HAP-1 (cell line): Measurements from ENCODE around the gene CBLC.

Source experiments
- DNase-seq, 2 experiments: peaks; one replicate each; pipeline ENCODE4 v3.0.0-alpha.2; 2016 to 2020; ENCODE audit warnings: low spot score in 2 of 2
- H3K27me3 ChIP-seq: fragments of 250-450 bp; sonication (Bioruptor Pico); 2 replicates; pipeline ENCODE4 v1.5.1; 2020; ENCODE audit warnings: low read depth, mild to moderate bottlenecking, moderate library complexity
- H3K36me3 ChIP-seq: fragments of 250-450 bp; sonication (Bioruptor Pico); replicated peaks from 2 replicates; pipeline ENCODE4 v1.5.1; 2020; ENCODE audit warnings: mild to moderate bottlenecking
- H3K4me1 ChIP-seq: fragments of 250-450 bp; sonication (Bioruptor Pico); 2 replicates; pipeline ENCODE4 v1.5.1; 2020; ENCODE audit warnings: mild to moderate bottlenecking
- H3K4me3 ChIP-seq: fragments of 250-450 bp; sonication (Bioruptor Pico); 2 replicates; pipeline ENCODE4 v1.5.1; 2020; ENCODE audit warnings: mild to moderate bottlenecking, moderate library complexity
- H3K9me3 ChIP-seq: fragments of 250-450 bp; sonication (Bioruptor Pico); 2 replicates; pipeline ENCODE4 v1.5.1; 2020; ENCODE audit warnings: mild to moderate bottlenecking, moderate library complexity
- in situ Hi-C: fragments of 300-500 bp; cut with MboI; formaldehyde crosslinking; loops from 3 replicates; pipeline ENCODE4 v1.14.3; 2020; ENCODE audit warnings: low sequenced_read_pairs, inconsistent platforms, mixed read lengths

CBLC gene

DNA sequence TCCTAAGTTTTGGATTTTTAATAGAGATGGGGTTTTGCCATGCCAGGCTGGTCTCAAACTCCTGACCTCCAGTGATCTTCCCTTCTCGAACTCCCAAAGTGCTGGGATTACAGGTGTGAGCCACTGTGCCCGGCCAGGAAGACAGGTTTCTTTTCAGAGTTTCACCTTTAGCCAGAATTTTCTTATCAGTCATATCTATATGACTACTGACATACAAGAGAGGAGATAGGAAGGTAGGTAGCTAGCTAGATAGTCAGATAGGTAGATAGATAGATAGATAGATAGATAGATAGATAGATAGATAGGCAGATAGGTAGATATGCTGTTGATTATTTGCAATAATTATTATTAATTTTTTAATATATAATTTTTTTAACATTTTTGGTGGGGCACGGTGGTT is 7.6 kb downstream of the CBLC start:
- in situ Hi-C loops, result no loop called here
- Histone ChIP-seq H3K9me3 (no peaks in the 10 kb centered on the region), H3K4me1 (peaks cover 3% of the 10 kb centered on the region; the same call in 1 of the 2 replicates), H3K36me3 (no peaks in the 10 kb centered on the region), H3K4me3 (no peak overlapping the region), H3K27me3 (no peaks in the 10 kb centered on the region)
- DNase-seq, result no peak

DNA sequence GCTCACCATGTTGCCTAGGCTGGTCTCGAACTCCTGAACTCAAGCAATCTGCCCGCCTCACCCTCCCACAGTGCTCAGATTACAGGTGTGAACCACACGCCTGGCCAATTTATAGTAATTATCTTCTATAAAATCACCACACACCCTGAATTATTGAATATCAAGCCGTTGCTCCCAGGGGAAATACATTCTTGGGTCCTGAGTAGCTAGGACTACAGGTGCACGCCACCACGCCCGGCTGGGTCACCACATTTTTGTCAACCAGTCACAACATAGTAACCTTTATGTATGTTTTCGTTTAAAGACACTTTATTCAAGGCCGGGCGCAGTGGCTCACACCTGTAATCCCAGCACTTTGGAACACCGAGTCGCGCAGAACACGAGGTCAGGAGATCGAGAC is 8.3 kb downstream of the CBLC start:
- in situ Hi-C loops, result no loop called here
- Histone ChIP-seq H3K36me3 (no peaks in the 10 kb centered on the region), H3K4me1 (peaks cover 3% of the 10 kb centered on the region; the same call in 1 of the 2 replicates), H3K27me3 (no peaks in the 10 kb centered on the region), H3K9me3 (no peaks in the 10 kb centered on the region), H3K4me3 (no peak overlapping the region)
- no peak for DNase-seq

- peaks cover 3% of the 10 kb centered on the region; the same call in 1 of the 2 replicates for H3K4me1 ChIP-seq
- in situ Hi-C loops, result no loop called here
- no peaks in the 10 kb centered on the region for H3K27me3 ChIP-seq
- DNase-seq, result no peak
- H3K4me3 ChIP-seq, result no peak overlapping the region
- no peaks in the 10 kb centered on the region for H3K36me3 ChIP-seq
- H3K9me3 ChIP-seq, result no peaks in the 10 kb centered on the region
Measured at GRCh38 chr19:44788971-44789370, 11.3 kb downstream of the CBLC start.

GRCh38 chr19:44789943-44790483 is 12.3 kb downstream of the CBLC start:
- in situ Hi-C loops, result no loop called here
- no peaks in the 10 kb centered on the region for H3K9me3 ChIP-seq
- H3K27me3 ChIP-seq, result no peaks in the 10 kb centered on the region
- no peaks in the 10 kb centered on the region for H3K4me1 ChIP-seq
- no peak for DNase-seq
- no peaks in the 10 kb centered on the region for H3K36me3 ChIP-seq
- H3K4me3 ChIP-seq, result no peak overlapping the region

- DNase-seq, result no peak
- H3K9me3 ChIP-seq, result no peaks in the 10 kb centered on the region
- H3K4me3 ChIP-seq, result no peak overlapping the region
- no peaks in the 10 kb centered on the region for H3K36me3 ChIP-seq
- in situ Hi-C loops, result no loop called here
- H3K4me1 ChIP-seq, result no peaks in the 10 kb centered on the region; the same call in 1 of the 2 replicates
- no peaks in the 10 kb centered on the region for H3K27me3 ChIP-seq
Measured at GRCh38 chr19:44792281-44792680, 14.6 kb downstream of the CBLC start.

DNA sequence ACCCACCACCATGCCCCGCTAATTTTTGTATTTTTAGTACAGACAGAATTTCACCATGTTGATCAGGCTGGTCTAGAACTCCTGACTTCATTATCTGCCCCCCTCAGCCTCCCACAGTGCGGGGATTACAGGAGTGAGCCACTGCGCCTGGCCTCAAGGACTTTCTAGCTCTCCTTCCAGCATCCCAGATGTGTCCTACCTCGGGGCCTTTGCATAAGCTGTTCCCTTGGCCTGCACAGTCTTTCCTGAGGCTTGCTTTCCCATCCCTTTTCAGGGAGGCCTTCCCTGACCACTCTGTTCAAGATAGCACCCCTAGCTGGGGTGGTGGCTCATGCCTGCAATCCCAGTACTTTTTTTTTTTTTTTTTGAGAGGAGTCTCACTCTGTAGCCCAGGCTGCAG is 16.9 kb downstream of the CBLC start:
- no peaks in the 10 kb centered on the region for H3K36me3 ChIP-seq
- H3K27me3 ChIP-seq, result no peaks in the 10 kb centered on the region
- in situ Hi-C loops, result loop anchor here (5.0 kb wide), 1 partner anchor 43 kb away; no protein-coding TSS in a partner anchor
- no peaks in the 10 kb centered on the region; the same call in 1 of the 2 replicates for H3K4me1 ChIP-seq
- no peaks in the 10 kb centered on the region for H3K9me3 ChIP-seq
- no peak for DNase-seq
- H3K4me3 ChIP-seq, result no peak overlapping the region

- in situ Hi-C loops, result loop anchor here (5.0 kb wide), 1 partner anchor 42 kb away; no protein-coding TSS in a partner anchor
- Histone ChIP-seq H3K27me3 (no peaks in the 10 kb centered on the region), H3K9me3 (no peaks in the 10 kb centered on the region), H3K4me1 (no peaks in the 10 kb centered on the region; the same call in 1 of the 2 replicates), H3K4me3 (no peak overlapping the region), H3K36me3 (no peaks in the 10 kb centered on the region)
- no peak for DNase-seq
Measured at GRCh38 chr19:44795398-44795987, 17.8 kb downstream of the CBLC start.

DNA sequence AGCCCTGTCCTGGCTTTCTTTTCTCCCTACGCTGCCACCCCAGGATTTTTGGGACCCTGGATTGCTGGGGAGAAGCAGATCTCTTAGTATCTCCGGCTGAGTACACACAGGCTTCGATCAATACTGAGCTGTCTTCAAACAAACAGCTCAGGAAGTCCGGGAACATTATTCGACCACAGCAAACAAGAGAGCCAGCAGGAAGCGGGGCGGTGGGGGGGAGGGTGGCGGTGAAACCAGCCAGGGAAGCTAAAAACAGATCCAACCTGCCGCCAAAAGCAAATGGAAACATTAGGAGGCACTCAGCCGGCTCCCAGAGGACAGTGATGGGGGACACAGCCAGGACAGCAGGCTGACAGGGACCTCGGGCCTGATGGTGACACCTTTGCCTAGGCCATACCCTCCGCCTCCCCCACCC is 19.0 kb downstream of the CBLC start:
- H3K9me3 ChIP-seq, result no peaks in the 10 kb centered on the region
- H3K4me1 ChIP-seq, result no peaks in the 10 kb centered on the region; the same call in 1 of the 2 replicates
- DNase-seq, result no peak
- H3K4me3 ChIP-seq, result no peak overlapping the region
- in situ Hi-C loops, result loop anchor here (5.0 kb wide), 1 partner anchor 41 kb away; no protein-coding TSS in a partner anchor
- H3K27me3 ChIP-seq, result no peaks in the 10 kb centered on the region
- no peaks in the 10 kb centered on the region for H3K36me3 ChIP-seq

DNA sequence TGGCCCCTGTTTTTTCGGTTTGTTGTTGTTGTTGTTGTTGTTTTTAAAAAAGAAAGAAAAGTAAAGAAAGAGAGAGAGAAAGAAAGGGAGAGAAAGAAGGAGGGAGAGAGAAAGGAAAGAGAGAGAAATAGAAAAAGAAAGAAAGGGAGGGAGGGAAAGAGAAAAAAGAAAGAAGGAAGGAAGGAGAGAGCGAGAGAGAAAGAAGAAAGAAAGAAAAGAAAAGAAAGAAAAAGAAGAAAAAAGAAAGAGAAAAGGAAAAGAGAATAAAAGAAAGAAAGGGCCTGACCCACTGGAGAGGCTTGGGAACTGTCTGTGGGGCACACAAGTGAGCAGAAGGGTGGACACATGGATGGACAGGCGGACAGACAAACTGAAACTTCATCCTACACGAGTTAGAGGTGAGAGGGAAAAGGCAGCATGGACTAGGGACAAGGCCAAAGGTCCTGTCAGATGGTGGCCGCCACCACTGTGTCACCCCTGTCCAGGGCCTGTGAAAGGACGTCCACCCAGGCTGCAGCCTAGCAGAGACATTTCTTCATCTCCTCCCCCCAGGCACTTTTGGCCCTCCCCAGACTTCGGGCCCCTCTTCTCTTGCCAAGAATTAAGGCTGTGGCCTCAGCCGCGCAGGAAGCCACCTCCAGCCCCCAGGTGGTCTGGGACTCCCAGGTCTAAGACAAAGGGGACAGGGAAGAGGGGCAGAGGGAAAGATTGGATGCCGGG is 22.1 kb downstream of the CBLC start:
- H3K4me3 ChIP-seq, result no peak overlapping the region
- H3K9me3 ChIP-seq, result no peaks in the 10 kb centered on the region
- no peaks in the 10 kb centered on the region for H3K36me3 ChIP-seq
- no peaks in the 10 kb centered on the region; the same call in 1 of the 2 replicates for H3K4me1 ChIP-seq
- in situ Hi-C loops, result loop anchor here (5.0 kb wide), 1 partner anchor 38 kb away; no protein-coding TSS in a partner anchor
- DNase-seq, result no peak
- no peaks in the 10 kb centered on the region for H3K27me3 ChIP-seq

GRCh38 chr19:44800461-44800860 is 22.8 kb downstream of the CBLC start:
- Histone ChIP-seq H3K4me1 (no peaks in the 10 kb centered on the region; the same call in 1 of the 2 replicates), H3K27me3 (no peaks in the 10 kb centered on the region), H3K36me3 (no peaks in the 10 kb centered on the region), H3K4me3 (no peak overlapping the region), H3K9me3 (no peaks in the 10 kb centered on the region)
- in situ Hi-C loops, result no loop called here
- DNase-seq, result peak; percentile 72 to 96

DNA sequence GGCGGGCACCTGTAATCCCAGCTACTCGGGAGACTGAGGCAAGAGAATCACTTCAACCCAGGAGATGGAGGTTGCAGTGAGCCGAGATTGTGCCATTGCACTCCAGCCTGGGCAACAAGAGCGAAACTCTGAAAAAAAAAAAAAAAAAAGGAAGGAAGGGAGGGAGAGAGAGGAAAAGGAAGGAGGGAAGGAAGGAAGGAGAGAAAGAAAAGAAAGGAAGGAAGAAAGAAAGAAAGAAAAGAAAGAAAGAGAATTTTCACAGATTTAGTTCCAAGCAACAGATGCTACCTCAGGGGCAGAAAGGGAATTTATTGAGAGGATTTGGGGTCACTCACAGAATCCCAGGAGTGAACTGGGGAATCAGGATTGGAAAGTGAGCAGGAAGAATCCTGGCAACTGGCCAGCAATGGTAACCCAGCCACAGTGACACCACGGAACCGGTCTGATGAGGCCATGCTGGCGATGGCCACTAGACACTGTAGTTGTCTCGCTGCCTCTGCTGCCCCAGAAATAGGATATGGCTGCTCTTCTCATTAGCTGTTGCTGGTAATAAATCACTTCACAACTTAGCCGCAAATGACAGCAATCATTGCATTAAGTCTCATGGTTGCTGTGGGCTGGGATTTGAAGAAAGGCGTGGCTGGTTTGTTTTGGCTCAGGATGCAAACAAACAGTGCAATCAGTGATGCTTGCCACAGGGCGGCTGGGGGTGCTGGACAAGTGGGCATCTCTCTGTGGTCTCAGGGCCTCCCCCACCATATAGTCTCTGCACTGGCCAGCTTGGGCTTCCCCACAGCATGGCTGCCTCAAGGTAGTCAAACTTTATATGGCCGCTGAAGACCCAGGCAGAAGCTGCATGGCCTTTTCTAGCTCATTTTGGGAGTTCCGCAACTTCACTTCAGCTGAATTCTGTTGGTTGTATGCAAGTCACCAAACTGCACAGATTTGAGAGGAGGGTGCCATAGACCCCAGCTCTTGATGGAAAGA is 26.0 kb downstream of the CBLC start:
- no peaks in the 10 kb centered on the region for H3K9me3 ChIP-seq
- H3K27me3 ChIP-seq, result no peaks in the 10 kb centered on the region
- peaks cover 15% of the 10 kb centered on the region for H3K4me1 ChIP-seq
- H3K36me3 ChIP-seq, result no peaks in the 10 kb centered on the region
- no peak overlapping the region for H3K4me3 ChIP-seq
- DNase-seq, result peak in 1 of 2 experiments; percentile 21
- in situ Hi-C loops, result no loop called here

GRCh38 chr19:44806291-44806690 is 28.6 kb downstream of the CBLC start:
- no peaks in the 10 kb centered on the region for H3K27me3 ChIP-seq
- DNase-seq, result peak; percentile 40 to 65
- H3K4me1 ChIP-seq, result peaks cover 24% of the 10 kb centered on the region
- in situ Hi-C loops, result no loop called here
- H3K9me3 ChIP-seq, result no peaks in the 10 kb centered on the region
- no peak overlapping the region for H3K4me3 ChIP-seq
- H3K36me3 ChIP-seq, result no peaks in the 10 kb centered on the region

GRCh38 chr19:44807162-44807561 is 29.5 kb downstream of the CBLC start:
- Histone ChIP-seq H3K4me1 (peaks cover 24% of the 10 kb centered on the region), H3K27me3 (no peaks in the 10 kb centered on the region), H3K9me3 (no peaks in the 10 kb centered on the region), H3K36me3 (no peaks in the 10 kb centered on the region), H3K4me3 (no peak overlapping the region)
- in situ Hi-C loops, result no loop called here
- no peak for DNase-seq
